ENCODE measurements around the gene GLUD1. TPM values are rescaled to one million over a fixed set of nuclear protein-coding genes. Genes with fewer than 3 reads are reported as not detected.

The GLUD1 gene
- total RNA-seq, 1 donor from 2014 or later: 96.6 TPM

- TF ChIP-seq CTCF (IDR thresholded peaks at IDR 0.05; ENCODE audit: insufficient read depth, low read depth, low read length): no peak
- TF ChIP-seq EZH2 (IDR thresholded peaks at IDR 0.05; ENCODE audit: insufficient read depth, low read length): no peak
- DNase-seq (ENCODE audit: low read depth) (no peak), FAIRE-seq (no peak)
- peaks cover 39% of the 10 kb centered on the region for H3K79me2 ChIP-seq (ENCODE audit: insufficient read depth, low read length)
- H2AFZ ChIP-seq (ENCODE audit: low read depth, low read length): no peak overlapping the region
- no peak overlapping the region for H3K9ac ChIP-seq (ENCODE audit: low read length)
- no peaks in the 10 kb centered on the region for H3K9me3 ChIP-seq (ENCODE audit: insufficient read depth, low read depth, low read length)
- Mint-ChIP-seq H3K27me3 (ENCODE audit: low read depth, unreplicated experiment) (no peaks in the 10 kb centered on the region), H3K36me3 (ENCODE audit: low read depth, unreplicated experiment) (peaks cover 8% of the 10 kb centered on the region), H3K4me1 (ENCODE audit: low read depth, unreplicated experiment) (no peaks in the 10 kb centered on the region), H3K27ac (ENCODE audit: unreplicated experiment) (no peak overlapping the region), H3K9me3 (ENCODE audit: unreplicated experiment) (no peaks in the 10 kb centered on the region), H3K4me3 (ENCODE audit: unreplicated experiment) (no peak overlapping the region)
- peaks cover 19% of the 10 kb centered on the region for H3K36me3 ChIP-seq (ENCODE audit: insufficient read depth, low read length)
- H3K27me3 ChIP-seq (ENCODE audit: insufficient read depth, low read length): no peaks in the 10 kb centered on the region
- H3K27ac ChIP-seq (ENCODE audit: low read depth, low read length): no peak overlapping the region
- peaks cover 7% of the 10 kb centered on the region for H4K20me1 ChIP-seq (ENCODE audit: insufficient read depth, low read length)
- no peak overlapping the region for H3K4me3 ChIP-seq (ENCODE audit: insufficient read depth, low read depth, low read length)
- no peak overlapping the region for H3K4me2 ChIP-seq (ENCODE audit: low read length)
- H3K4me1 ChIP-seq (ENCODE audit: insufficient read depth, low read length): no peaks in the 10 kb centered on the region
Observed at GRCh38 chr10:87101996-87102395, 7.4 kb upstream of the GLUD1 start.

- Mint-ChIP-seq H3K27ac (ENCODE audit: unreplicated experiment) (peak overlapping the region; percentile 89), H3K4me1 (ENCODE audit: low read depth, unreplicated experiment) (peaks cover 20% of the 10 kb centered on the region), H3K27me3 (ENCODE audit: low read depth, unreplicated experiment) (no peaks in the 10 kb centered on the region), H3K4me3 (ENCODE audit: unreplicated experiment) (peak overlapping the region; percentile 87), H3K36me3 (ENCODE audit: low read depth, unreplicated experiment) (peaks cover 3% of the 10 kb centered on the region), H3K9me3 (ENCODE audit: unreplicated experiment) (no peaks in the 10 kb centered on the region)
- no peaks in the 10 kb centered on the region for H3K27me3 ChIP-seq (ENCODE audit: insufficient read depth, low read length)
- DNase-seq (ENCODE audit: low read depth) (peak; percentile 81), FAIRE-seq (no peak)
- H3K9ac ChIP-seq (ENCODE audit: low read length): peak overlapping the region; percentile 89
- H2AFZ ChIP-seq (ENCODE audit: low read depth, low read length): peak overlapping the region; percentile 88
- peaks cover 34% of the 10 kb centered on the region for H4K20me1 ChIP-seq (ENCODE audit: insufficient read depth, low read length)
- peak overlapping the region; percentile 88 for H3K27ac ChIP-seq (ENCODE audit: low read depth, low read length)
- TF ChIP-seq EZH2 (IDR thresholded peaks at IDR 0.05; ENCODE audit: insufficient read depth, low read length) (no peak), CTCF (IDR thresholded peaks at IDR 0.05; ENCODE audit: insufficient read depth, low read depth, low read length) (no peak)
- peak overlapping the region; percentile 91 for H3K4me2 ChIP-seq (ENCODE audit: low read length)
- H3K9me3 ChIP-seq (ENCODE audit: insufficient read depth, low read depth, low read length): no peaks in the 10 kb centered on the region
- peak overlapping the region; percentile 73 for H3K4me3 ChIP-seq (ENCODE audit: insufficient read depth, low read depth, low read length)
- peaks cover 75% of the 10 kb centered on the region for H3K79me2 ChIP-seq (ENCODE audit: insufficient read depth, low read length)
- H3K4me1 ChIP-seq (ENCODE audit: insufficient read depth, low read length): peaks cover 22% of the 10 kb centered on the region
- H3K36me3 ChIP-seq (ENCODE audit: insufficient read depth, low read length): no peaks in the 10 kb centered on the region
Observed at GRCh38 chr10:87095236-87095945, 748 bp upstream of the GLUD1 start.

All from astrocyte (in vitro differentiated cells and primary cell).